SK-N-SH treated with all-trans-retinoic acid at 6 μM for 48 hours (cell line): ENCODE data around the gene NGB.

Experiments used
- ATAC-seq: fragments of 200-7000 bp; cut with Tn5 transposase; 3 replicates; pipeline ENCODE4 v1.9.1; 2020; ENCODE audit warnings: mild to moderate bottlenecking, moderate library complexity
- ARNTL ChIP-seq: fragments of 450-650 bp; formaldehyde crosslinking; IDR thresholded peaks from 2 replicates; pipeline ENCODE4 v1.5.0; 2020; ENCODE audit warnings: low read depth, mild to moderate bottlenecking, moderate library complexity, borderline replicate concordance
- BACH2 ChIP-seq: fragments of 250-450 bp; sonication (Bioruptor Pico); IDR thresholded peaks from 2 replicates; pipeline ENCODE4 v1.9.0; 2021; ENCODE audit warnings: mild to moderate bottlenecking, borderline replicate concordance
- CREB5 ChIP-seq: fragments of 250-450 bp; sonication (Bioruptor Pico); IDR thresholded peaks from 2 replicates; pipeline ENCODE4 v1.5.1; 2020; ENCODE audit warnings: low read depth, mild to moderate bottlenecking, moderate library complexity
- CSDC2 ChIP-seq: fragments of 250-450 bp; sonication (Bioruptor Pico); IDR thresholded peaks from 2 replicates; pipeline ENCODE4 v1.5.0; 2020; ENCODE audit warnings: mild to moderate bottlenecking, moderate library complexity
- CSRNP3 ChIP-seq: fragments of 250-450 bp; sonication (Bioruptor Pico); IDR thresholded peaks from 2 replicates; pipeline ENCODE4 v1.5.1; 2021; ENCODE audit warnings: mild to moderate bottlenecking, moderate library complexity
- ESRRG ChIP-seq: fragments of 250-450 bp; sonication (Bioruptor Pico); IDR thresholded peaks from 2 replicates; pipeline ENCODE4 v1.6.1; 2021; ENCODE audit warnings: mild to moderate bottlenecking
- GLIS3 ChIP-seq: fragments of 250-450 bp; sonication (Bioruptor Pico); IDR thresholded peaks from 2 replicates; pipeline ENCODE4 v1.5.0; 2020; ENCODE audit warnings: mild to moderate bottlenecking, moderate library complexity
- ISL1 ChIP-seq: fragments of 250-450 bp; sonication (Bioruptor Pico); IDR thresholded peaks from 2 replicates; pipeline ENCODE4 v2.1.2; 2022; ENCODE audit warnings: mild to moderate bottlenecking, moderate library complexity
- OSR1 ChIP-seq: fragments of 250-450 bp; sonication (Bioruptor Pico); IDR thresholded peaks from 2 replicates; pipeline ENCODE4 v1.8.0; 2022; ENCODE audit warnings: moderate library complexity, mild to moderate bottlenecking, inconsistent platforms
- PATZ1 ChIP-seq: fragments of 250-450 bp; sonication (Bioruptor Pico); IDR thresholded peaks from 2 replicates; pipeline ENCODE4 v1.8.0; 2020; ENCODE audit warnings: mild to moderate bottlenecking, moderate library complexity, borderline replicate concordance
- PPARA ChIP-seq: fragments of 250-450 bp; sonication (Bioruptor Pico); IDR thresholded peaks from 2 replicates; pipeline ENCODE4 v1.5.0; 2020; ENCODE audit warnings: mild to moderate bottlenecking, borderline replicate concordance
- RARB ChIP-seq: fragments of 250-450 bp; sonication (Bioruptor Pico); IDR thresholded peaks from 2 replicates; pipeline ENCODE4 v1.8.0; 2021; ENCODE audit warnings: mild to moderate bottlenecking, moderate library complexity
- SNAI2 ChIP-seq: fragments of 250-450 bp; sonication (Bioruptor Pico); IDR thresholded peaks from 2 replicates; pipeline ENCODE4 v1.5.0; 2020; ENCODE audit warnings: mild to moderate bottlenecking, moderate library complexity
- TCF4 ChIP-seq: fragments of 250-450 bp; sonication (Bioruptor Pico); IDR thresholded peaks from 2 replicates; pipeline ENCODE4 v1.8.0; 2021; ENCODE audit warnings: mild to moderate bottlenecking, moderate library complexity, borderline replicate concordance
- TOX ChIP-seq: fragments of 250-450 bp; sonication (Bioruptor Pico); IDR thresholded peaks from 2 replicates; pipeline ENCODE4 v1.8.0; 2021; ENCODE audit warnings: mild to moderate bottlenecking, moderate library complexity, borderline replicate concordance
- ZC3H10 ChIP-seq: fragments of 250-450 bp; sonication (Bioruptor Pico); IDR thresholded peaks from 2 replicates; pipeline ENCODE4 v1.5.1; 2021; ENCODE audit warnings: mild to moderate bottlenecking, moderate library complexity
- ZFP3 ChIP-seq: fragments of 250-450 bp; sonication (Bioruptor Pico); IDR thresholded peaks from 2 replicates; pipeline ENCODE4 v1.5.0; 2020; ENCODE audit warnings: mild to moderate bottlenecking, moderate library complexity
- ZFP30 ChIP-seq: fragments of 450-650 bp; formaldehyde crosslinking; IDR thresholded peaks from 2 replicates; pipeline ENCODE4 v1.5.0; 2022; ENCODE audit warnings: mild to moderate bottlenecking, moderate library complexity
- ZNF565 ChIP-seq: fragments of 450-650 bp; formaldehyde crosslinking; conservative IDR thresholded peaks from 2 replicates; pipeline ENCODE4 v1.5.0; 2020; ENCODE audit warnings: low read depth, mild to moderate bottlenecking, moderate library complexity
- ZNF8 ChIP-seq: fragments of 450-650 bp; formaldehyde crosslinking; IDR thresholded peaks from 2 replicates; pipeline ENCODE4 v1.5.0; 2020; ENCODE audit warnings: mild to moderate bottlenecking, moderate library complexity

NGB gene

DNA sequence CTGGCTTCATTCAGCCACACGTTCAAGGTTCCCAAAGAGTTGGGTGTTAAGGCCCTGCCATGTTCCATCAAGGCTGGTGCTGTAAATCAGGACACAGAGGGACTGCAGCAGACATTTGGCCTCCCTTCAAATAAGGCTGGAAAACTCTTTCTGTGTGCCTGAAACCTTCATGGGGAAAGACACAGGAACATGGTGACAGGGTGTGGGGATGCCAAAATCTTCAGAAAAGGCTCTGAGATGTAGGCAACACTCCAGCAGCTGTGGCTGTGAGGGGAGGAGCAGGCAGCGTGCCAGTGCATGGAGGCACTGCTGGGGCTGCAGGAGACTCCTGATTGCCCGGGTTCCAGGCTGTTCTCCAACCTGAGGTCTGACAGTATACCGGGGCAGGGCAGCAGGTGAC, 34.7 kb upstream of the NGB start (continued):
- no peak for TF ChIP-seq PATZ1 (CRISPR knock-in tag)
- TF ChIP-seq RARB (CRISPR knock-in tag), result no peak
- TF ChIP-seq SNAI2, result no peak
- TF ChIP-seq ZFP3 (CRISPR knock-in tag), result no peak
- TF ChIP-seq ESRRG (CRISPR knock-in tag), result no peak
- no peak for TF ChIP-seq CREB5
- no peak for TF ChIP-seq ISL1
- no peak for TF ChIP-seq ZFP30
- TF ChIP-seq TOX (CRISPR knock-in tag), result no peak
- no peak for TF ChIP-seq ZC3H10 (CRISPR knock-in tag)
- TF ChIP-seq CSDC2 (CRISPR knock-in tag), result no peak

DNA sequence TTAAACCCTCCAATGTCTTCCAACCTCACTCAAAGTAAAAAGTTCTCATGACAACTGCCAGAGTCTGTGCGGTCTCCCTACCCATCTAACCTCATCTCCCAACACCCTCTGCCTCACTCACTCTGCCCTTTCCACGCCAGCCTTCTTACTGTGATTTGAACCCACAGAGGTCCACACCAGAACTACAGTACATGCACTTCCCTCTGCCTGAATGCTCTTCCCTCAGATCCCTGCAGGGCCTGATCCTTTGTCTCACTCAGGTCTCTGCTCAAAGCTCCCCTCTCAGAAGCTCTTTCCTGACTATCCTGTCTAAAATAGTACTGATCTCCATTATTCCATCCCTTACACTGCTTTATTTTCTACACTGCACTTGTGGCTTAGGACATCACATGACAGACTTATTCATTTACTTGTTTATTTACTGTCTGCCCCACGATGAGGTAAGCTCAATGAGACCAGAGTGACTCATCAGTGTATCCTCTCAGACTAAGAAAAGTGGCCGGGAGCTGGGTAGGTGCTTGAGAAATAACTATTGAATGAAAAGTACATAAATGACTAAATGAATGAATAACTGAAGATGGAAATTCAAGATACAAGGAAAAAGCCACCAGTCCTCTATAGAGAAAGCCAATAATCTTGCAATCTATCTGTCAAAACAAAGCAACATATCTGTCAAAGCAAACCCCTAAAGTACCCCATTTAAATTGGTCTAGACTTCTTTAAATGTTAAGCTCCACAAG, 32.6 kb upstream of the NGB start:
- ATAC-seq, result peak; percentile 92
- TF ChIP-seq OSR1 (CRISPR knock-in tag), result no peak
- TF ChIP-seq TCF4 (CRISPR knock-in tag), result no peak
- TF ChIP-seq ARNTL (CRISPR knock-in tag), result no peak
- TF ChIP-seq PATZ1 (CRISPR knock-in tag), result no peak
- TF ChIP-seq GLIS3 (CRISPR knock-in tag), result no peak
- TF ChIP-seq ZNF565 (CRISPR knock-in tag), result no peak
- TF ChIP-seq TOX (CRISPR knock-in tag), result no peak
- no peak for TF ChIP-seq SNAI2
- TF ChIP-seq ZNF8 (CRISPR knock-in tag), result no peak
- TF ChIP-seq CREB5, result peak; percentile 70; the same call in 1 of the 2 replicates
- TF ChIP-seq ZFP30, result no peak
- no peak for TF ChIP-seq PPARA (CRISPR knock-in tag)
- peak; percentile 68 for TF ChIP-seq ISL1

- peak; percentile 34 for ATAC-seq
- TF ChIP-seq ARNTL (CRISPR knock-in tag) (no peak), ZFP3 (CRISPR knock-in tag) (no peak), PATZ1 (CRISPR knock-in tag) (no peak), PPARA (CRISPR knock-in tag) (no peak), CSRNP3 (CRISPR knock-in tag) (no peak), RARB (CRISPR knock-in tag) (no peak), ESRRG (CRISPR knock-in tag) (no peak), TCF4 (CRISPR knock-in tag) (no peak), CSDC2 (CRISPR knock-in tag) (no peak), GLIS3 (CRISPR knock-in tag) (no peak), SNAI2 (no peak), ISL1 (no peak), BACH2 (CRISPR knock-in tag) (no peak)
Measured at GRCh38 chr14:77302926-77303325, 31.9 kb upstream of the NGB start.
